GM21619 (cell line): ENCODE results near the gene STAP2.
"Not testable (repeated sequence)": the region's sequence is repeated elsewhere in the genome, so short reads cannot be mapped to it uniquely, and the experiment has no call there.

ENCODE experiments used
- ATAC-seq: cut with Tn5 transposase; IDR thresholded peaks from one replicate; pipeline ENCODE4 v1.9.1; 2021; ENCODE audit not compliant: unreplicated experiment

Gene STAP2

DNA sequence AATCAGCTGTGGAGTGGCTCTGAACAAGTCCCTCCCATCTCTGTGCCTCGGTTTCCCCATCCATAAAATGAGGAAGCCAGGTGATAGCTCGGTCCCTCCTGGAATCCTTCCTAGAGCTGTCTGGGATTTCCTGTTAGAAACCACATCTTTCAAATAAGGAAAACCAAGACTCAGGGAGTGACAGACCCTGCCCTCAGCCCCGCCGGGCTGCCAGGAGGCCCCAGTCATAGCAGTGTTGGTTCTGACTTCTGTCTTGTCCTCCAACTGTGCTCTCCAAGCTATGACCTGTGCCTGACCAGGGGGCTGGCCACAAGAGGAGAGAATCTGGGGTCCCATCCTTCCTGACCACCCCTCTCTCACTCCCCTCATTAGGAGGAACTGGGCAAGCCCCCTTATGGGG, 60.6 kb downstream of the STAP2 start:
- ATAC-seq = no peak

DNA sequence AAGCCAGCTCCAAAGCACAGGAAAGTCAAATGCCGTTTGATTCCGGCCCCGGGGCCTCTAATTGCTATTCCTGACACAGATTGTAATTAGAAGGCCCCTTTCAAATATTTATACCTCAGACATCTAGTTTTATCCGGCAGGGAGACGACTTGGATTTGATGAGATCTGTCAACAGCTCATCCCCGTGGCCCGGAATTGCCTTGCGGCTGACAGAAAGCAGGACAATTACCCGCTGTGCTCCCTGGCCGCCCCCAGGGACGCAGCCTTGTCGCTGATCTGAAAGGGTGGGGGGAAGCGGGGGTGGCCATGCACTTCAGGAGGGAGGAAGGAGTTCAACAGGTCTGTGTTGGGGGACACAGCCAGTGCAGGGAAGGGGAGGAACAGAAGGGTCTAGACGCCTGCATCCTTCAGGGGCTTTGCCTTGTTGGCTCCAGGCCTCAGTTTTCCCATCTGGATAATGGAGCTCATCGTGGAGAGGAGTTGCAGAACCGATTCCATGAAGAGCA, 61.4 kb downstream of the STAP2 start:
- no peak for ATAC-seq

DNA sequence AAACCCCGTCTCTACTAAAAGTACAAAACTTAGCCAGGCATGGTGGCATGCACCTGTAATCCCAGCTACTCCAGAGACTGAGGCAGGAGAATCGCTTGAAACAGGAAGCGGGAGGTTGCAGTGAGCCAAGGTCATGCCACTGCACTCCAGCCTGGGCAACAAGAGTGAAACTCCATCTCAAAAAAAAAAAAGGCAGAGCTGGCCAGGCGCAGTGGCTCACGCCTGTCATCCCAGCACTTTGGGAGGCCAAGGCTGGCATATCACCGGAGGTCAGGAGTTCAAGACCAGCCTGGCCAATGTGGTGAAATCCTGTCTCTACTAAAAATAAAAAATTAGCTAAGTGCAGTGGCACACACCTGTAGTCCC, 64.3 kb downstream of the STAP2 start:
- not testable (repeated sequence) for ATAC-seq
